Mesendoderm (in vitro differentiated cells): ENCODE data around the gene ENO1.
A peak's percentile ranks its signal among the peaks of the same experiment; 100 is the strongest.

Source experiments
- DNase-seq: peaks from one replicate; pipeline ENCODE4 v3.0.0; 2013
- H2AK5ac ChIP-seq: 2 replicates; pipeline ENCODE4 v1.6.1; 2013; ENCODE audit warnings: low read length, inconsistent platforms
- H2BK120ac ChIP-seq: 2 replicates; pipeline ENCODE4 v1.6.1; 2013; ENCODE audit warnings: low read depth, mild to moderate bottlenecking, low read length, moderate library complexity, mixed read lengths
- H2BK15ac ChIP-seq: replicated peaks from 2 replicates; pipeline ENCODE4 v1.6.1; 2013; ENCODE audit warnings: low read depth, mild to moderate bottlenecking, moderate library complexity
- H2BK5ac ChIP-seq: 2 replicates; pipeline ENCODE4 v1.6.1; 2013; ENCODE audit warnings: low read length, inconsistent platforms
- H3K18ac ChIP-seq: 2 replicates; pipeline ENCODE4 v1.6.1; 2013; ENCODE audit warnings: mild to moderate bottlenecking, low read length, mixed read lengths
- H3K23ac ChIP-seq: one replicate; pipeline ENCODE4 v1.6.1; 2013; ENCODE audit warnings: low read length
- H3K27ac ChIP-seq: 2 replicates; pipeline ENCODE4 v1.5.1; 2013; ENCODE audit warnings: low read depth, mild to moderate bottlenecking, inconsistent platforms, low read length, moderate library complexity
- H3K27me3 ChIP-seq: 2 replicates; pipeline ENCODE4 v1.6.1; 2013; ENCODE audit warnings: low read length, control low read depth, mild to moderate bottlenecking, inconsistent platforms; ENCODE audit not compliant: insufficient read depth, poor library complexity
- H3K36me3 ChIP-seq: 2 replicates; pipeline ENCODE4 v1.6.1; 2013; ENCODE audit warnings: low read length, inconsistent platforms; ENCODE audit not compliant: control insufficient read depth, insufficient read depth
- H3K4ac ChIP-seq: one replicate; pipeline ENCODE4 v1.6.1; 2013; ENCODE audit warnings: low read depth, mild to moderate bottlenecking, low read length, moderate library complexity
- H3K4me1 ChIP-seq: 2 replicates; pipeline ENCODE4 v1.6.1; 2013; ENCODE audit warnings: low read depth, low read length, inconsistent platforms; ENCODE audit not compliant: control insufficient read depth
- H3K4me2 ChIP-seq: 2 replicates; pipeline ENCODE4 v1.6.1; 2013; ENCODE audit warnings: low read length
- H3K4me3 ChIP-seq: 2 replicates; pipeline ENCODE4 v1.5.1; 2013; ENCODE audit warnings: mild to moderate bottlenecking, low read length
- H3K56ac ChIP-seq: one replicate; pipeline ENCODE4 v1.6.1; 2013; ENCODE audit warnings: low read length
- H3K79me1 ChIP-seq: 2 replicates; pipeline ENCODE4 v1.6.1; 2013; ENCODE audit warnings: low read length, inconsistent platforms
- H3K79me2 ChIP-seq: 2 replicates; pipeline ENCODE4 v1.6.1; 2013; ENCODE audit warnings: mild to moderate bottlenecking, low read length; ENCODE audit not compliant: control insufficient read depth, insufficient read depth
- H3K9ac ChIP-seq: 2 replicates; pipeline ENCODE4 v1.6.1; 2013; ENCODE audit warnings: low read length, inconsistent platforms
- H4K5ac ChIP-seq: one replicate; pipeline ENCODE4 v1.6.1; 2013; ENCODE audit warnings: low read length
- H4K8ac ChIP-seq: one replicate; pipeline ENCODE4 v1.6.1; 2013; ENCODE audit warnings: low read depth, mild to moderate bottlenecking, control low read depth, low read length, moderate library complexity
- WGBS: extraction: QIAGEN DNeasy Blood & Tissue Kit; methylation state at CpG from one replicate; pipeline ENCODE4 v1.1.7; 2013; ENCODE audit warnings: low lambda C conversion rate, missing lambda C conversion rate; ENCODE audit not compliant: insufficient coverage; ENCODE audit errors: extremely low coverage; 5-methylcytosine and 5-hydroxymethylcytosine counted together

The ENO1 gene

GRCh38 chr1:8879464-8879921 lies 1.0 kb upstream of the ENO1 start:
- Histone ChIP-seq H2BK5ac (peak overlapping the region; percentile 46), H3K4me1 (peaks cover 18% of the 10 kb centered on the region), H2AK5ac (no peak overlapping the region), H3K4me3 (peak overlapping the region; percentile 55), H2BK15ac (peak overlapping the region; percentile 28), H3K18ac (peak overlapping the region; percentile 95), H4K5ac (no peak overlapping the region), H3K4ac (peak overlapping the region; percentile 94), H2BK120ac (peak overlapping the region; percentile 1), H3K36me3 (peaks cover 3% of the 10 kb centered on the region), H3K27ac (peak overlapping the region; percentile 98), H3K79me2 (peaks cover 40% of the 10 kb centered on the region), H3K9ac (peak overlapping the region; percentile 86), H3K79me1 (no peaks in the 10 kb centered on the region), H3K23ac (no peak overlapping the region), H4K8ac (peak overlapping the region; percentile 65), H3K56ac (peak overlapping the region; percentile 94), H3K4me2 (peak overlapping the region; percentile 59), H3K27me3 (no peaks in the 10 kb centered on the region)
- WGBS: no CpG with 5 or more reads among the region's 11 CpGs
- DNase-seq: peak; percentile 84

GRCh38 chr1:8878698-8879463 lies 395 bp upstream of the ENO1 start:
- Histone ChIP-seq H3K23ac (peak overlapping the region; percentile 45), H3K27ac (peak overlapping the region; percentile 98), H3K9ac (peak overlapping the region; percentile 100), H3K79me2 (peaks cover 44% of the 10 kb centered on the region), H3K27me3 (no peaks in the 10 kb centered on the region), H3K4me3 (peak overlapping the region; percentile 100), H3K4me1 (peaks cover 16% of the 10 kb centered on the region), H3K56ac (peak overlapping the region; percentile 100), H2BK5ac (peak overlapping the region; percentile 85), H2BK15ac (no peak overlapping the region), H4K5ac (no peak overlapping the region), H2BK120ac (peak overlapping the region; percentile 1), H3K18ac (peak overlapping the region; percentile 95), H3K79me1 (no peaks in the 10 kb centered on the region), H2AK5ac (no peak overlapping the region), H3K4me2 (peak overlapping the region; percentile 59), H3K36me3 (peaks cover 5% of the 10 kb centered on the region), H3K4ac (peak overlapping the region; percentile 94), H4K8ac (peak overlapping the region; percentile 81)
- WGBS: no CpG with 5 or more reads among the region's 82 CpGs
- peak; percentile 97 for DNase-seq

- H3K4me1 ChIP-seq: peaks cover 25% of the 10 kb centered on the region
Measured at GRCh38 chr1:8876087-8876486, 2.4 kb downstream of the ENO1 start.

GRCh38 chr1:8875216-8875861 lies 3.1 kb downstream of the ENO1 start:
- H3K4me2 ChIP-seq: peak overlapping the region; percentile 60
- H3K4me3 ChIP-seq: no peak overlapping the region
- H4K5ac ChIP-seq: no peak overlapping the region
- H3K79me1 ChIP-seq: peaks cover 20% of the 10 kb centered on the region
- H3K4me1 ChIP-seq: peaks cover 21% of the 10 kb centered on the region
- no peak overlapping the region for H3K18ac ChIP-seq
- peak overlapping the region; percentile 100 for H3K9ac ChIP-seq
- H2BK5ac ChIP-seq: no peak overlapping the region
- H3K27me3 ChIP-seq: no peaks in the 10 kb centered on the region
- no peak overlapping the region for H3K23ac ChIP-seq
- H2BK15ac ChIP-seq: no peak overlapping the region
- peak overlapping the region; percentile 22 for H3K27ac ChIP-seq
- H2AK5ac ChIP-seq: no peak overlapping the region
- H3K36me3 ChIP-seq: peaks cover 30% of the 10 kb centered on the region
- no peak for DNase-seq
- peaks cover 78% of the 10 kb centered on the region for H3K79me2 ChIP-seq
- no peak overlapping the region for H2BK120ac ChIP-seq
- no CpG with 5 or more reads among the region's 7 CpGs for WGBS
- H3K4ac ChIP-seq: no peak overlapping the region
- no peak overlapping the region for H4K8ac ChIP-seq
- H3K56ac ChIP-seq: peak overlapping the region; percentile 73

More at GRCh38 chr1:8876087-8876486, 2.4 kb downstream of the ENO1 start:
- peaks cover 12% of the 10 kb centered on the region for H3K79me1 ChIP-seq
- peak overlapping the region; percentile 100 for H3K9ac ChIP-seq
- H3K4me2 ChIP-seq: peak overlapping the region; percentile 60
- no CpG with 5 or more reads among the region's 3 CpGs for WGBS
- peaks cover 71% of the 10 kb centered on the region for H3K79me2 ChIP-seq
- peak overlapping the region; percentile 94 for H3K27ac ChIP-seq
- peak overlapping the region; percentile 100 for H3K56ac ChIP-seq
- H3K4me3 ChIP-seq: peak overlapping the region; percentile 20
- no peak overlapping the region for H3K23ac ChIP-seq
- H4K8ac ChIP-seq: no peak overlapping the region
- no peak overlapping the region for H3K4ac ChIP-seq
- no peak overlapping the region for H2BK120ac ChIP-seq
- peak overlapping the region; percentile 28 for H3K18ac ChIP-seq
- no peak overlapping the region for H2AK5ac ChIP-seq
- no peaks in the 10 kb centered on the region for H3K27me3 ChIP-seq
- no peak overlapping the region for H2BK5ac ChIP-seq
- no peak overlapping the region for H2BK15ac ChIP-seq
- H4K5ac ChIP-seq: no peak overlapping the region
- peaks cover 23% of the 10 kb centered on the region for H3K36me3 ChIP-seq
- no peak for DNase-seq

GRCh38 chr1:8874230-8875201 lies 4.0 kb downstream of the ENO1 start:
- peaks cover 23% of the 10 kb centered on the region for H3K79me1 ChIP-seq
- no peak for DNase-seq
- no peak overlapping the region for H2AK5ac ChIP-seq
- H3K9ac ChIP-seq: peak overlapping the region; percentile 100
- peak overlapping the region; percentile 73 for H3K56ac ChIP-seq
- H3K79me2 ChIP-seq: peaks cover 84% of the 10 kb centered on the region
- no peaks in the 10 kb centered on the region for H3K27me3 ChIP-seq
- WGBS: no CpG with 5 or more reads among the region's 15 CpGs
- H3K4ac ChIP-seq: no peak overlapping the region
- H3K4me1 ChIP-seq: peaks cover 18% of the 10 kb centered on the region
- H3K27ac ChIP-seq: peak overlapping the region; percentile 69
- H2BK120ac ChIP-seq: no peak overlapping the region
- no peak overlapping the region for H2BK15ac ChIP-seq
- H3K23ac ChIP-seq: no peak overlapping the region
- H4K8ac ChIP-seq: no peak overlapping the region
- no peak overlapping the region for H4K5ac ChIP-seq
- H2BK5ac ChIP-seq: no peak overlapping the region
- peaks cover 35% of the 10 kb centered on the region for H3K36me3 ChIP-seq
- peak overlapping the region; percentile 60 for H3K4me2 ChIP-seq
- no peak overlapping the region for H3K4me3 ChIP-seq
- H3K18ac ChIP-seq: peak overlapping the region; percentile 21
